ENCODE results near the gene ZFAND2B.

DNA sequence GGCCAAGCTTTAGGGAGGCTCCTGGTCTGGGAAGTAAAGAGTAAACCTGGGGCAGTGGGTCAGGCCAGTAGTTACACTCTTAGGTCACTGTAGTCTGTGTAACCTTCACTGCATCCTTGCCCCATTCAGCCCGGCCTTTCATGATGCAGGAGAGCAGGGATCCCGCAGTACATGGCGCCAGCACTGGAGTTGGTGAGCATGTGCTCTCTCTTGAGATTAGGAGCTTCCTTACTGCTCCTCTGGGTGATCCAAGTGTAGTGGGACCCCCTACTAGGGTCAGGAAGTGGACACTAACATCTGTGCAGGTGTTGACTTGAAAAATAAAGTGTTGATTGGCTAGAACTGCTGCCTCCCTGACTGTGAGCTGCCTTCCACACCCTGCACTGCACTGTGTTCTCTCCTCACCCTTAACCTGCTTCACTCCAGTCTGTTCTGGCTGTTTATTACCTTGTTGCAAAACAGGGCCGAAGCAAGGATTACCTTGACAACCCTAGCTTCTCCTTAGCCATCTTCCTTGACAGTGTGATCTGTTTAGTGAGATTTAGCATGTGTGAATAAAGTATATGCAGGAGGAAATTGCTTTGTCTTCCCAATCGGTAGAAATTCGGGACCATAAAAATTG, 23.3 kb upstream of the ZFAND2B start:
- no peak for TF ChIP-seq POLR2A (IDR thresholded peaks at IDR 0.05; ENCODE audit: low read length)
- no peak for TF ChIP-seq GATA1 (IDR thresholded peaks at IDR 0.05; ENCODE audit: low read depth, low read length)

All from erythroblast (primary cell).